ENCODE results near the gene TDRD10.

The TDRD10 gene

GRCh38 chr1:154460695-154461260 lies 41.2 kb upstream of the TDRD10 start:
- DNase-seq (ENCODE audit: low spot score) = no peak
- no peak for TF ChIP-seq CTCF (IDR thresholded peaks at IDR 0.05; ENCODE audit: borderline replicate concordance, control extremely low read depth, extremely low read depth, insufficient read depth, missing control alignments)
- in situ Hi-C loops (cut with MboI; ENCODE audit: low sequenced_read_pairs, unreplicated experiment) = no loop called here

- peak; percentile 58 for DNase-seq (ENCODE audit: low spot score)
- in situ Hi-C loops (cut with MboI; ENCODE audit: low sequenced_read_pairs, unreplicated experiment) = no loop called here
- TF ChIP-seq CTCF (IDR thresholded peaks at IDR 0.05; ENCODE audit: borderline replicate concordance, control extremely low read depth, extremely low read depth, insufficient read depth, missing control alignments) = no peak
Measured at GRCh38 chr1:154463512-154463990, 38.5 kb upstream of the TDRD10 start.

GRCh38 chr1:154465621-154466195 lies 36.3 kb upstream of the TDRD10 start:
- no peak for TF ChIP-seq CTCF (IDR thresholded peaks at IDR 0.05; ENCODE audit: borderline replicate concordance, control extremely low read depth, extremely low read depth, insufficient read depth, missing control alignments)
- in situ Hi-C loops (cut with MboI; ENCODE audit: low sequenced_read_pairs, unreplicated experiment) = no loop called here

GRCh38 chr1:154466206-154466605 lies 35.8 kb upstream of the TDRD10 start:
- no peak for TF ChIP-seq CTCF (IDR thresholded peaks at IDR 0.05; ENCODE audit: borderline replicate concordance, control extremely low read depth, extremely low read depth, insufficient read depth, missing control alignments)
- in situ Hi-C loops (cut with MboI; ENCODE audit: low sequenced_read_pairs, unreplicated experiment) = no loop called here
- no peak for DNase-seq (ENCODE audit: low spot score)

More at GRCh38 chr1:154465621-154466195, 36.3 kb upstream of the TDRD10 start:
- no peak for DNase-seq (ENCODE audit: low spot score)

GRCh38 chr1:154466921-154467417 lies 35.0 kb upstream of the TDRD10 start:
- TF ChIP-seq CTCF (IDR thresholded peaks at IDR 0.05; ENCODE audit: borderline replicate concordance, control extremely low read depth, extremely low read depth, insufficient read depth, missing control alignments) = peak; percentile 17
- DNase-seq (ENCODE audit: low spot score) = peak; percentile 58
- in situ Hi-C loops (cut with MboI; ENCODE audit: low sequenced_read_pairs, unreplicated experiment) = no loop called here

- in situ Hi-C loops (cut with MboI; ENCODE audit: low sequenced_read_pairs, unreplicated experiment) = no loop called here
- TF ChIP-seq CTCF (IDR thresholded peaks at IDR 0.05; ENCODE audit: borderline replicate concordance, control extremely low read depth, extremely low read depth, insufficient read depth, missing control alignments) = no peak
- DNase-seq (ENCODE audit: low spot score) = no peak
Measured at GRCh38 chr1:154467434-154468102, 34.5 kb upstream of the TDRD10 start.

All from GM13976 (cell line).